HK-2 (cell line): Measurements from ENCODE around the gene SMIM13.
"Not testable (repeated sequence)": the region's sequence is repeated elsewhere in the genome, so short reads cannot be mapped to it uniquely, and the experiment has no call there.

Experiments used
- DNase-seq: peaks from one replicate; pipeline ENCODE4 v3.0.0-alpha.2; 2018; ENCODE audit not compliant: unreplicated experiment

The SMIM13 gene

GRCh38 chr6:11083956-11084355 lies 9.7 kb upstream of the SMIM13 start:
- no peak for DNase-seq

GRCh38 chr6:11085758-11086435 lies 7.7 kb upstream of the SMIM13 start:
- no peak for DNase-seq

- DNase-seq = not testable (repeated sequence)
Observed at GRCh38 chr6:11087141-11087812, 6.4 kb upstream of the SMIM13 start.

- DNase-seq = no peak
Observed at GRCh38 chr6:11089695-11090094, 3.9 kb upstream of the SMIM13 start.

GRCh38 chr6:11091141-11091540 lies 2.5 kb upstream of the SMIM13 start:
- not testable (repeated sequence) for DNase-seq

GRCh38 chr6:11092668-11093375 lies 812 bp upstream of the SMIM13 start:
- DNase-seq = no peak

GRCh38 chr6:11093376-11093625 lies 333 bp upstream of the SMIM13 start:
- DNase-seq = no peak

- peak; percentile 56 for DNase-seq
Observed at GRCh38 chr6:11094411-11094851, 797 bp downstream of the SMIM13 start.

GRCh38 chr6:11094941-11095340 lies 1.3 kb downstream of the SMIM13 start:
- no peak for DNase-seq

GRCh38 chr6:11096109-11096508 lies 2.5 kb downstream of the SMIM13 start:
- DNase-seq = no peak

- no peak for DNase-seq
Observed at GRCh38 chr6:11097476-11097875, 3.8 kb downstream of the SMIM13 start.

- DNase-seq = no peak
Observed at GRCh38 chr6:11098004-11098403, 4.4 kb downstream of the SMIM13 start.

GRCh38 chr6:11101417-11101816 lies 7.8 kb downstream of the SMIM13 start:
- no peak for DNase-seq

GRCh38 chr6:11103065-11103464 lies 9.4 kb downstream of the SMIM13 start:
- DNase-seq = no peak

- DNase-seq = no peak
Observed at GRCh38 chr6:11108726-11109125, 15.1 kb downstream of the SMIM13 start.

GRCh38 chr6:11110921-11111768 lies 17.5 kb downstream of the SMIM13 start, which contains the start of gene ERVFRD-1:
TSS of gene ERVFRD-1 (minus strand) at chr6:11111725. CDS start at chr6:11105310, 6,415 bp downstream.
- no peak for DNase-seq

- no peak for DNase-seq
Observed at GRCh38 chr6:11111769-11112437, 18.3 kb downstream of the SMIM13 start.

- DNase-seq = no peak
Observed at GRCh38 chr6:11113038-11113437, 19.4 kb downstream of the SMIM13 start.

GRCh38 chr6:11115808-11116536 lies 22.3 kb downstream of the SMIM13 start:
- peak; percentile 44 for DNase-seq

- no peak for DNase-seq
Observed at GRCh38 chr6:11120271-11121005, 26.8 kb downstream of the SMIM13 start.
